ENCODE data around the gene GSN. TPM values are rescaled to one million over a fixed set of nuclear protein-coding genes. Genes with fewer than 3 reads are reported as not detected.
A peak's percentile ranks its signal among the peaks of the same experiment; 100 is the strongest.

Gene GSN
- total and polyA plus RNA-seq, 9 of the 15 experiments (the other 6 are each of a cell fraction or from before 2014, with no cell fraction given) = 0.39 to 16.6 (median 8.2) TPM

- WGBS (ENCODE audit: insufficient coverage, low coverage, missing lambda C conversion rate) = 53% methylated on average over 5 of the region's 5 CpGs
- Histone ChIP-seq H3K79me2 (ENCODE audit: control insufficient read depth, insufficient read depth, low read length) (no peaks in the 10 kb centered on the region), H4K20me1 (replicated peaks; ENCODE audit: control insufficient read depth, insufficient read depth, low read length) (no peaks in the 10 kb centered on the region), H3K4me1 (replicated peaks in 1 of 2; ENCODE audit: control insufficient read depth in 2 of 2, insufficient read depth in 2 of 2, low read length in 2 of 2) (peaks cover 14 to 31% of the 10 kb centered on the region in 2 experiments), H3K4me3 (no peak overlapping the region), H3K9me1 (ENCODE audit: control insufficient read depth, insufficient read depth, low read length) (no peaks in the 10 kb centered on the region), H3K27ac (ENCODE audit: extremely low read depth, low read depth, low read length) (no peak overlapping the region), H3K36me3 (ENCODE audit: control insufficient read depth, insufficient read depth, low read length) (no peaks in the 10 kb centered on the region), H3K4me2 (ENCODE audit: insufficient read depth, low read length) (no peak overlapping the region), H3K27me3 (ENCODE audit: control insufficient read depth in 2 of 2, insufficient read depth in 2 of 2, low read length in 2 of 2) (no peaks in the 10 kb centered on the region), H3K9me3 (replicated peaks; ENCODE audit: control insufficient read depth, insufficient read depth, low read depth, low read length) (no peaks in the 10 kb centered on the region), H3K9ac (ENCODE audit: insufficient read depth in 1 of 2, low read depth in 2 of 2, low read length in 2 of 2) (no peak overlapping the region), H2AFZ (ENCODE audit: low read depth, low read length) (no peak overlapping the region)
- TF ChIP-seq MTA3 (IDR thresholded peaks at IDR 0.05; ENCODE audit: borderline replicate concordance) (no peak), RB1 (IDR thresholded peaks at IDR 0.05; ENCODE audit: low read depth) (no peak), BRCA1 (IDR thresholded peaks at IDR 0.05) (no peak), BRCA1 (CRISPR knock-in tag; IDR thresholded peaks at IDR 0.05) (no peak), POLR2H (tag; IDR thresholded peaks at IDR 0.05; ENCODE audit: low read depth) (no peak), RCOR1 (IDR thresholded peaks at IDR 0.05; ENCODE audit: borderline replicate concordance in 1 of 2, low read depth in 2 of 2, low read length in 2 of 2) (no peak), KLF13 (tag; IDR thresholded peaks at IDR 0.05; ENCODE audit: borderline replicate concordance, low read depth) (no peak), NFIC (IDR thresholded peaks at IDR 0.05) (no peak), POLR3A (IDR thresholded peaks at IDR 0.05; ENCODE audit: borderline replicate concordance, extremely low read depth, insufficient read depth, insufficient read length) (no peak), ZFPM2 (CRISPR knock-in tag; IDR thresholded peaks at IDR 0.05) (no peak), TAF15 (IDR thresholded peaks at IDR 0.05; ENCODE audit: low read depth, low read length) (no peak), MXD1 (CRISPR knock-in tag; IDR thresholded peaks at IDR 0.05; ENCODE audit: borderline replicate concordance, poor library complexity, severe bottlenecking) (no peak), EP300 (IDR thresholded peaks at IDR 0.05; ENCODE audit: low read length) (no peak), FOXA3 (CRISPR knock-in tag; conservative IDR thresholded peaks at IDR 0.05 in 1 of 2, IDR thresholded peaks at IDR 0.05 in 1 of 2) (no peak), RBM17 (IDR thresholded peaks at IDR 0.05; ENCODE audit: borderline replicate concordance, low read depth, low read length) (no peak), BDP1 (IDR thresholded peaks at IDR 0.05; ENCODE audit: insufficient read depth, insufficient read length) (no peak), ZNF75A (CRISPR knock-in tag; IDR thresholded peaks at IDR 0.05) (no peak), RFX5 (IDR thresholded peaks at IDR 0.05; ENCODE audit: low read depth, low read length) (no peak), STAT5A (IDR thresholded peaks at IDR 0.05; ENCODE audit: borderline replicate concordance, low read length) (no peak)
- in situ Hi-C loops (cut with MboI) (no loop called here), intact Hi-C loops (cut with micrococcal nuclease) (loop anchor here (5.0 kb wide), 1 partner anchor 42 kb away; no protein-coding TSS in a partner anchor)
- BruUV-seq (replicated peaks) = TSS peak; percentile 34
- DNase-seq (ENCODE audit: extremely low read depth in 1 of 4, low spot score in 3 of 4) (no peak), ATAC-seq (no peak), FAIRE-seq (no peak)
- POLR2A ChIA-PET = interaction anchor here (0.6 to 2.0 kb wide), 6 partner anchors 8 to 346 kb away, joined by 3 to 12 read pairs (median 4); no protein-coding TSS in a partner anchor
- CTCF ChIA-PET (ENCODE audit: low intra/inter-chr PET ratio) = no interaction called here
These were observed 1.8 kb downstream of the GSN start for GRCh38 chr9:121269642-121270254.

Measured in K562 (cell line).